Right cardiac atrium (tissue), 5 donors: ENCODE data around the gene PIP4K2C. TPM values are rescaled to one million over a fixed set of nuclear protein-coding genes. Genes with fewer than 3 reads are reported as not detected.

Experiments used
- ATAC-seq, 2 donors: fragments of 200-7000 bp; cut with Tn5 transposase; one replicate each; pipeline versions ENCODE4 v1.8.0 to v1.9.1; 2020; ENCODE audit warnings: moderate library complexity in 2 of 2, mild to moderate bottlenecking in 1 of 2
- DNase-seq, 3 donors: peaks; one replicate each; pipeline ENCODE4 v3.0.0-alpha.2; 2020
- H3K27ac ChIP-seq: one replicate; pipeline ENCODE4 v1.5.1; 2013; ENCODE audit warnings: mild to moderate bottlenecking, low read length, control low read depth, moderate library complexity
- H3K27me3 ChIP-seq: one replicate; pipeline ENCODE4 v1.6.1; 2013; ENCODE audit not compliant: control insufficient read depth, insufficient read depth
- H3K4me1 ChIP-seq: one replicate; pipeline ENCODE4 v1.6.1; 2013; ENCODE audit warnings: low read length; ENCODE audit not compliant: control insufficient read depth, insufficient read depth
- H3K4me3 ChIP-seq: one replicate; pipeline ENCODE4 v1.5.1; 2013; ENCODE audit warnings: low read length, control low read depth
- H3K9me3 ChIP-seq: one replicate; pipeline ENCODE4 v1.6.1; 2013; ENCODE audit warnings: low read length; ENCODE audit not compliant: control insufficient read depth
- WGBS: extraction: QIAGEN DNeasy Blood & Tissue Kit; methylation state at CpG from one replicate; pipeline ENCODE4 v1.1.7; 2013; 5-methylcytosine and 5-hydroxymethylcytosine counted together
- intact Hi-C, 4 donors: fragments of 100-400 bp; cut with DNase I; formaldehyde crosslinking; loops; one replicate each; pipeline versions ENCODE4 v1.11.0 to v1.14.0; 2022 to 2023
- polyA plus RNA-seq: library from polyadenylated mRNA; stranded (reverse); fragments of 200-250 nt; gene quantifications from one replicate; pipeline ENCODE4 v1.2.3, GENCODE V29; 2013
- total RNA-seq, 4 donors: library from RNA; stranded (reverse); fragmentation: NEBNext Ultra II Directional; extraction: Animal tissue kit (Norgen Biotek cat#: 25700); gene quantifications; one replicate each; pipeline ENCODE4 v1.2.1, GENCODE V29; 2021
- donor health status: healthy with polysubstance abuse.
- donor health status: DM: no; HTN: yes; CAD: no.
- donor health status: DM: no; HTN: no; CAD: no.
- donor health status: DM: no; HTN: yes; CAD: no; lungs with severe emphysema.
- donor health status: DM: yes; HTN: yes; CAD: no.

PIP4K2C gene
- total and polyA plus RNA-seq, 5 donors, result 8.7 to 17.1 (median 15.1) TPM

DNA sequence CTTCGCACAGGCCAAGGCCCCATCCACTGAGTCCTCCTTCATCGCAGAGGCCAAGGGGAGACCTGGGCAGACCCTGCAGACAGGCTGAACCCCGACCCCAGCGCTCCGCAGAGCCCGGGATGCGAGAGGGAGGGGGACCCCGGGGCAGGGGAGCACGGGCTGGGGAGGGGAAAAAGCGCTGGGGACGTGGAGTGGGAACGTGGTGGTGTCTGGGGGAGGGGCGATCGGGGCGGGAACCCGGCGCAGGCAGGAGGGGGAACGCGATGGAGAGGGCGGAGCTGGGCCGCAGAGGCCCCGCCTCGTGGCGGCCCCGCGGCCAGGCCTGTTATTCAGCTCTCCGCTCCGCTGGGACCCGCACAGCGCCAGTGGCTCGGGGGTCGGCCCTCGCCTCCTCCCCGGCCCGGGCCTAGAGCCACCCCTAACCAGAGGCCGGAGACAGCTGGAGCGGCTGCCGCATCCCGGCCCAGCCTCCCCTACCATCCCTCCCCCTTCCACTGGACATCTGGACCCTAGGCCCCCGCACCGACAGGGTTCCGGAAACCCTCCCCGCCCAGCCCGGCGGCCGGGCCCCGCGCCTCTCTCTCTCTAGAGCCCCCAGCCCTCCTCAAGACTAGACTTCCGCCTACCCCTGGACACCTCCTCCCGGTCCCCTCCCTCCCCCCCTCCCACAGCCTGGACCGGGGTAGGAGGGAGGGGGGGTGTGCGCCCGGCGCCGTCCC, 20.3 kb downstream of the PIP4K2C start, which contains the start of gene ARHGEF25:
TSS of gene ARHGEF25 (plus strand) at position 328 of the 719 bp plus-strand sequence. CDS start 460 bp downstream, outside the sequence.
- under 1% methylated on average over 52 of the region's 55 CpGs for WGBS
- H3K4me1 ChIP-seq, result peaks cover 2% of the 10 kb centered on the region
- H3K27me3 ChIP-seq, result no peaks in the 10 kb centered on the region
- DNase-seq (peak; percentile 85 to 96 (median 94)), ATAC-seq (peak; percentile 91 to 92)
- peak within 1 kb of the TSS; percentile 79 for H3K27ac ChIP-seq
- intact Hi-C loops, result no loop called here
- H3K4me3 ChIP-seq, result peak within 1 kb of the TSS; percentile 78
- no peaks in the 10 kb centered on the region for H3K9me3 ChIP-seq

DNA sequence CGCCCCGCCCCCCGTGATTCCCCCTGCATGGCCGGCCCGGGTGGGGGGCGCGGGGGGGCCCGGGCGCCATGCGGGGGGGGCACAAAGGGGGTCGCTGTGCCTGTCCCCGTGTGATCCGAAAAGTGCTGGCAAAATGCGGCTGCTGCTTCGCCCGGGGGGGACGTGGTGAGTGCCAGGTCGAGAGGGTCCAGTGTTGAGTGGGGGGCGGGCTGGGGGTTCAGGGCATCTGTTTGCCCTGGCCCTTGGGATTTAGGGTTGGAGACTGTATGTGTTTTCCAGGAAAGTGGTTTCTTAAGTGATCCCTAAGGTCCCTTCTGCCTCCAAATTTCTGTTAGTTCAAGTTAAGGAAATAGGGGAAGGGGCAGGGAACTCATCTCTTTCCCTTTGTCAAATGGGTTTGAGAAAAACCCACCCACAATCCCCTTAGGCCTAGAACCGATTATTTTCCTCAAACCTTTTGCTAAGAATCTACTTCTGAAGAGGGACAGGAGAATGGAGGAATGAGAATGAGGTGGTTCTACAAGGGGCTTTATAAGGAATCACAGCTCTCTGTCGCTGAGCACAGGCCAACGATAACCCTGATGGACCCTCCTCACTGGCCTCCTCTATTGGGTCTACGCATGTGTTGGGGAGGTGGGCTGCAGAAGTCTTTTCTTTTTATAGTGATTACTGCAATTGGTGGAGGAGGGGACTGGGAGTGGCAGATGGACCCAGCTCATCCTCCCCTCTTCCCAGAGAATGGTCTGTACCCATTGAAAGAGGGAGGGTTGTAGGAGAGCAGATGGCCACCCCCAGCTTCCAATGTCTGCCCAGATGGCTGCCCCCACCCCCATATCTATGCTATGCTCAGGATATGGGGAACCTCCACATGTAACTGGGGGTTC, 21.1 kb downstream of the PIP4K2C start:
- intact Hi-C loops, result no loop called here
- Histone ChIP-seq H3K27ac (no peak overlapping the region), H3K27me3 (no peaks in the 10 kb centered on the region), H3K4me1 (peaks cover 2% of the 10 kb centered on the region), H3K4me3 (peak overlapping the region; percentile 78), H3K9me3 (no peaks in the 10 kb centered on the region)
- DNase-seq (peak in 1 of 3 donors; percentile 49), ATAC-seq (no peak)
- 10% methylated on average over 22 of the region's 23 CpGs for WGBS

DNA sequence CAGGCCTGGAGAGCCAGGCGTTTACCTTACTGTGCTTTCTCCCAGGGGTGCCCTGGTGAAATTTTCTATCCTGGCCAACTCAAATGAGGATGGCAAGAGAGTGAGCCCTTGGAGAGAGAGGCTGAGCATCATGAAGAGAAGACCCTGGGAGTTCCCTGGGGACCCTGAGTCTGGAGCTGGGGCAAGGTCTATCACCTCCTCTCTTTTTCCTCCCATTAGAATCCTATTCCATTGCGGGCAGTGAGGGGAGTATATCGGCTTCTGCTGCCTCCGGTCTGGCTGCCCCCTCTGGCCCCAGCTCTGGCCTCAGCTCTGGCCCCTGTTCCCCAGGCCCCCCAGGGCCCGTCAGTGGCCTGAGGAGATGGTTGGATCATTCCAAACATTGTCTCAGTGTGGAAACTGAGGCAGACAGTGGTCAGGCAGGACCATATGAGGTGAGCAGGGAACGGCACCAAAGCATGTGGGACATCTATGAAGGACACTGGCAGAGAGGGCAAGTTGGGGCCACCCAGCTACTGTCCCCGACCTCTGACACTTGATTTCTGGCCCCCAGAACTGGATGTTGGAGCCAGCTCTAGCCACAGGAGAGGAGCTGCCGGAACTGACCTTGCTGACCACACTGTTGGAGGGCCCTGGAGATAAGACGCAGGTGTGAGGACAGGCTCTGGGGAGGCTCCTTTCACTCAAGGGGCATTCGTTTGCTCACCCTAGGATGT, 21.9 kb downstream of the PIP4K2C start:
- ATAC-seq (no peak), DNase-seq (no peak)
- Histone ChIP-seq H3K4me1 (peaks cover 2% of the 10 kb centered on the region), H3K4me3 (no peak overlapping the region), H3K27ac (no peak overlapping the region), H3K9me3 (no peaks in the 10 kb centered on the region), H3K27me3 (no peaks in the 10 kb centered on the region)
- intact Hi-C loops, result no loop called here
- WGBS, result 87% methylated on average over 10 of the region's 10 CpGs

DNA sequence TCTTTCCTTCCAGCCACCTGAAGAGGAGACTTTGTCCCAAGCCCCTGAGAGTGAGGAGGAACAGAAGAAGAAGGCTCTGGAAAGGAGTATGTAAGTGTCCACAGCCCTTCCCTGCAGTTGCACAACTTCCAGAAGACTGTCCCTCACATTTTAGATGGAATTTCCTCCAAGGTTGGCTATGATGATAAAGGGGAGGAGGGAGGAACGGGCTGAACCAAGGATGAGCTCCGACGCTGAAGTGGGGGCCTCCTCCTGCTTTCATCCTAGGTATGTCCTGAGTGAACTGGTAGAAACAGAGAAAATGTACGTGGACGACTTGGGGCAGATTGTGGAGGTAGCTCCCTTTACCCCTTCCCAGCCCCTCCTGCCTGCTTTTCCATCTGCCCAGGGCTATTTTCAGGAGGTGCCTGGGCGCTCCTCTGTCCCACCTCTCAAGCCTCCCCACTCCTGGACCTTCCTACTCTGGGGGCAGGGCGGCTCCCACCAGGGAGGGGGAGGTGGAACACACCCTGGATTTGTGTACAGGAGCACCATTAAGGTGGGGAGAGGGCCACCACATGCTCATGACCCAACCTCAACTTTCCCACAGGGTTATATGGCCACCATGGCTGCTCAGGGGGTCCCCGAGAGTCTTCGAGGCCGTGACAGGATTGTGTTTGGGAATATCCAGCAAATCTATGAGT, 22.6 kb downstream of the PIP4K2C start:
- no peak overlapping the region for H3K4me3 ChIP-seq
- intact Hi-C loops, result no loop called here
- DNase-seq (peak in 1 of 3 donors; percentile 32), ATAC-seq (no peak)
- peaks cover 2% of the 10 kb centered on the region for H3K4me1 ChIP-seq
- 87% methylated on average over 10 of the region's 10 CpGs for WGBS
- no peak overlapping the region for H3K27ac ChIP-seq
- H3K9me3 ChIP-seq, result no peaks in the 10 kb centered on the region
- no peaks in the 10 kb centered on the region for H3K27me3 ChIP-seq

DNA sequence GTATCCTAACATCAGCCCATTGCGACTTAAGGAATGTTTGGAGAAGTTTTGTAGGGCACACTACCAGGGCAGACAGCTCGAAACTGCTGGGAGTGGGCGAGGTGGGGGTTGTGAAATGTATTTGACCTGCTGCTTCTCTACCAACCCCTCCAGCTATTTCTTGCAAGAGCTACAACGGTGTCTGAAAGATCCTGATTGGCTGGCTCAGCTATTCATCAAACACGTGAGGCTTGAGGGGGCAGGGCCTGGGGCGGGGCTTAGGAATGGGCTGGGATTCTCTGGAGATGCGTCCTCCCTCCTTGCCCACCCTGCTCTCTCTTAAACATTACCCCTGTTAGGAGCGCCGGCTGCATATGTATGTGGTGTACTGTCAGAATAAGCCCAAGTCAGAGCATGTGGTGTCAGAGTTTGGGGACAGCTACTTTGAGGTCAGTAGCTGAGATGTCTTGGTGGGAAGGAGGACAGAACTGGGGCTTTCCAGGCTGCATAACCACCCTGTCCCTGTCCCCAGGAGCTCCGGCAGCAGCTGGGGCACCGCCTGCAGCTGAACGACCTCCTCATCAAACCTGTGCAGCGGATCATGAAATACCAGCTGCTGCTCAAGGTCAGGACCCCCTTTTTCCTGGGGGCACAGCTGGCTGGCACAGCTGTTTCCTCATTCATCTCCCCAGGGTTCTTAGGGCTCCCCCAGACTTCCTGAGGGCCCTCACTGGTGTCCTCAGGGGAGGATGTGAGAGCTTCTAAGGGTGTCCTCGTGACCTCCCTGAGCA, 23.4 kb downstream of the PIP4K2C start:
- no peaks in the 10 kb centered on the region for H3K27me3 ChIP-seq
- ATAC-seq, result no peak
- DNase-seq, result peak; percentile 44 to 69 (median 69)
- intact Hi-C loops, result no loop called here
- H3K27ac ChIP-seq, result no peak overlapping the region
- no peaks in the 10 kb centered on the region for H3K9me3 ChIP-seq
- WGBS, result 60% methylated on average over 14 of the region's 14 CpGs
- no peak overlapping the region for H3K4me3 ChIP-seq
- H3K4me1 ChIP-seq, result peaks cover 2% of the 10 kb centered on the region

DNA sequence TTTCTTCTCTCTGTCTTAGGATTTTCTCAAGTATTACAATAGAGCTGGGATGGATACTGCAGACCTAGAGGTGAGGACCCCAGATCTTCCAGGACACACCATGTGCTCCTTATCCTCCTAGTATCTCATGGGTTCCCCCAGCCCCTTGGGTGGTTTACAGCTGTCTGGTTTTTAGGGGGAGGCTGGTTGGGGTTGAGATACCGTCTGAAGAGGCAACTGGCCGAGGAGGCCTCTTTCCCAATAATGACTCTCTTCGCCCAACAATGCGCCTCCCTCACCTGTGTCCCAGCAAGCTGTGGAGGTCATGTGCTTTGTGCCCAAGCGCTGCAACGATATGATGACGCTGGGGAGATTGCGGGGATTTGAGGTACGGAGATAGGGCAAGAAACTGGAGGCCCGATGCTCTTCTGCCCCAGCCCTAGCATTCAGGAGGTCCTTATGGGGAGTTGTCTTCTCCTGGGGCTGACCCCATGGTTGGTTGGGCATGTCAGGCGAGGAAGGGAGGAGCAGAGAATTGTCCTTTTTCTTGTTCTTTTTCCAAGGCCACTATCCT, 24.0 kb downstream of the PIP4K2C start:
- 84% methylated on average over 11 of the region's 11 CpGs for WGBS
- ATAC-seq (no peak), DNase-seq (no peak)
- Histone ChIP-seq H3K4me3 (no peak overlapping the region), H3K27ac (no peak overlapping the region), H3K27me3 (no peaks in the 10 kb centered on the region), H3K9me3 (no peaks in the 10 kb centered on the region), H3K4me1 (peaks cover 2% of the 10 kb centered on the region)
- intact Hi-C loops, result no loop called here

DNA sequence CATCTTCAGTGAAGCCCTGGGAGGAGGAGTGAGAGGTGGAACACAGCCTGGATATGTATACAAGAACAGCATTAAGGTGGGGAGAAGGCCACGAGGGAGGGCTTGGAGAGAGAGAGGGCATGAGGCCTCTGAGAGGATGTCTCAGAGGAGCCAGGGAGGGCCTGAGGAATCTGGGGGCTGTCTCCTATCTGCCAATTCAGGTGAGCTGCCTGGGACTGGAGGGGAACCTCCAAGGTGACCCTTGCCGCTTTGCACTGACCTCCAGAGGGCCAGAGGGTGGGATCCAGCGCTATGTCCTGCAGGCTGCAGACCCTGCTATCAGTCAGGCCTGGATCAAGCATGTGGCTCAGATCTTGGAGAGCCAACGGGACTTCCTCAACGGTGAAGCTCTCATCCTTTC, 24.6 kb downstream of the PIP4K2C start:
- ATAC-seq, result no peak
- no peak overlapping the region for H3K27ac ChIP-seq
- no peak overlapping the region for H3K4me3 ChIP-seq
- intact Hi-C loops, result no loop called here
- H3K9me3 ChIP-seq, result no peaks in the 10 kb centered on the region
- no peaks in the 10 kb centered on the region for H3K4me1 ChIP-seq
- WGBS, result 78% methylated on average over 5 of the region's 5 CpGs
- peak in 1 of 3 donors; percentile 20 for DNase-seq
- H3K27me3 ChIP-seq, result no peaks in the 10 kb centered on the region

DNA sequence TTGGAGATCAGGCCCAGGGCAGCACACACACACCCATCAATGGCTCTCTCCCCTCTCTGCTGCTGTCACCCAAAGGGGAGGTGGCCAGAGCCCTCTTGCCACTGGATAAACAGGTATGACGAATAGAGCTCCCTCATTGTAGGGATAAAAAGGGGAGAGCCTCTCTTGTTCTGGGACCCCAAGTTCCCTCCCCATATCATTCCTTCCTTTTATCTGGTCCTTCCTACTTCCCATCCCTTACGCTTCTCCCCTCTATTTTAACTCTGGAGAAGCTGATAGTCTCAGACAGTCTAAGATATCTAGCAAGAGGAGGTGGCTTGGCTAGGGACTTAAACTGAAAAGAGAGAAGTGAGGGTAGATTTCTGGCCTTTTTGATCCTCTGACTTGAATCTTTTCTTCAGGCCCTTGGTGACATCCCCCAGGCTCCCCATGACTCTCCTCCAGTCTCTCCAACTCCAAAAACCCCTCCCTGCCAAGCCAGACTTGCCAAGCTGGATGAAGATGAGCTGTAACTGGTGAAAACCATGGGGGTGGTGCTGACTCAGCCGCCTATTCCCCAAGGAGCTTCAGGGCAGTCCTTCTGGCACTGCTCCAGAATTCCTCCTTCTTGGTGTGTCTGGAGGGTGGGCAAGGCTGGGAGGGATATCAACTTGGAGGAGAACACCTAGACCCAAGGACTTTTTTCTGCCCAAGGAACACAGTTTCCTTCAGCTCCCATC, 25.6 kb downstream of the PIP4K2C start:
- peak in 1 of 3 donors; percentile 45 for DNase-seq
- intact Hi-C loops, result no loop called here
- ATAC-seq, result no peak
- Histone ChIP-seq H3K9me3 (no peaks in the 10 kb centered on the region), H3K27ac (no peak overlapping the region), H3K4me3 (peak overlapping the region; percentile 6), H3K27me3 (no peaks in the 10 kb centered on the region), H3K4me1 (no peaks in the 10 kb centered on the region)
- WGBS, result 77% methylated on average over 3 of the region's 3 CpGs

DNA sequence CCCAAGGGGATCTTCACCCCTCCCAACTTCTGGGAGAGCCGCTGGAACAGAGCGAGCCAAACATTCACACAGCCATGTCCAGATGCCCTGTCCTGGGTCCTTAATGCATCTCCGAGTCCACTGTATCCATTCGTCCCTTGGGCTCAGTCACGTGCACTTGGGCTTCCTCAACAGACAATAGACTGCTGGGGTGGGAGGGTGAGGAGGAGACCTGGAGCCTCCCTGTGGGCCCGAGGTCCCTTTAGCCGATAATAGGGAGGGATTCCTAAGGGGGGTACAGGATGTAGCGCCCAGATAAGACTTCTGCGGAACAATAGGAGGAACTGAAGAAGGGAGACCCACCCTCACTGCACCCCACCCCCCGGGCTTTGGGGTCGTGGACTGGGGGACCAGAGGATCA, 26.9 kb downstream of the PIP4K2C start:
- Histone ChIP-seq H3K27ac (no peak overlapping the region), H3K4me1 (no peaks in the 10 kb centered on the region), H3K4me3 (peak overlapping the region; percentile 6), H3K9me3 (no peaks in the 10 kb centered on the region), H3K27me3 (no peaks in the 10 kb centered on the region)
- 47% methylated on average over 11 of the region's 11 CpGs for WGBS
- peak in 1 of 3 donors; percentile 38 for DNase-seq
- intact Hi-C loops, result no loop called here
- peak; percentile 12 to 60 for ATAC-seq
